ENCODE data around the gene NIP7. TPM values are rescaled to one million over a fixed set of nuclear protein-coding genes. Genes with fewer than 3 reads are reported as not detected.

Gene NIP7
- total and polyA plus RNA-seq, 9 of the 15 experiments (the other 6 are each of a cell fraction or from before 2014, with no cell fraction given) = 28.9 to 85.5 (median 72.5) TPM

GRCh38 chr16:69311533-69312387 is 27.8 kb upstream of the NIP7 start (continued):
- TF ChIP-seq NKRF (IDR thresholded peaks at IDR 0.05; ENCODE audit: borderline replicate concordance) = peak; percentile 76

DNA sequence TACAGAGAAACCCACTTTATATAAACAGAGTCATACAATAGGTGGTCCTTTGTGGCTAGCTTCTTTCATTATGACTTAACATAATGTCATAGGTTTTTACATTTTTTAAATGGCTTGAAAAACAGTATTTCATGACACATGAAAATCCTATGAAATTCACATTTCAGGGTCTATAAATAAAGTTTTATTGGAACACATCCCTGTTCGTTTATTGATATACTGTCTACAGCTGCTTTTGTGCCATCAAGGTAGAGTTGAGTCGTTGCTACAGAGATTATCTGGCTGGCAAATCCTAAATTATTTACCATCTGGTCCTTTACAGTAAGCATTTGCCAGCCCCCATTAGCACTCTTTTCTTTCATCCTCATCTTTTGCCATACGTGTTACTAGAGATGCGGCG is 26.1 kb upstream of the NIP7 start:
- WGBS (ENCODE audit: insufficient coverage, low coverage, missing lambda C conversion rate) = 90% methylated on average over 5 of the region's 5 CpGs
- in situ Hi-C loops (cut with MboI) (no loop called here), intact Hi-C loops (cut with micrococcal nuclease) (no loop called here)
- CTCF ChIA-PET (ENCODE audit: low intra/inter-chr PET ratio) = no interaction called here
- Histone ChIP-seq H3K9ac (ENCODE audit: insufficient read depth in 1 of 2, low read depth in 2 of 2, low read length in 2 of 2) (no peak overlapping the region), H3K27me3 (ENCODE audit: control insufficient read depth in 2 of 2, insufficient read depth in 2 of 2, low read length in 2 of 2) (no peaks in the 10 kb centered on the region), H3K4me2 (ENCODE audit: insufficient read depth, low read length) (no peak overlapping the region), H3K4me1 (replicated peaks in 1 of 2; ENCODE audit: control insufficient read depth in 2 of 2, insufficient read depth in 2 of 2, low read length in 2 of 2) (peaks cover 5 to 13% of the 10 kb centered on the region in 2 experiments; a peak in 3 of 5 replicates), H3K9me1 (ENCODE audit: control insufficient read depth, insufficient read depth, low read length) (no peaks in the 10 kb centered on the region), H3K27ac (ENCODE audit: extremely low read depth, low read depth, low read length) (no peak overlapping the region), H4K20me1 (replicated peaks; ENCODE audit: control insufficient read depth, insufficient read depth, low read length) (0 out of 2 replicates have a peak, but pooled peaks cover 3% of the 10 kb centered on the region), H2AFZ (ENCODE audit: low read depth, low read length) (no peak overlapping the region), H3K79me2 (ENCODE audit: control insufficient read depth, insufficient read depth, low read length) (peaks cover 37% of the 10 kb centered on the region), H3K9me3 (replicated peaks; ENCODE audit: control insufficient read depth, insufficient read depth, low read depth, low read length) (no peaks in the 10 kb centered on the region), H3K36me3 (ENCODE audit: control insufficient read depth, insufficient read depth, low read length) (peaks cover 49% of the 10 kb centered on the region; the same call in 2 of the 3 replicates), H3K4me3 (no peak overlapping the region)
- ATAC-seq (no peak), FAIRE-seq (peak; percentile 55), DNase-seq (ENCODE audit: extremely low read depth in 1 of 4, low spot score in 3 of 4) (no peak)
- no TSS peak for BruUV-seq (replicated peaks)
- POLR2A ChIA-PET = interaction anchor here (1.1 kb wide), 1 partner anchor 16 kb away, joined by 5 read pairs; no protein-coding TSS in a partner anchor
- TF ChIP-seq ARID4B (CRISPR knock-in tag; IDR thresholded peaks at IDR 0.05) = no peak

Data from K562 (cell line).